HepG2 (cell line): Measurements from ENCODE around the gene MCF2L. TPM values are rescaled to one million over a fixed set of nuclear protein-coding genes. Genes with fewer than 3 reads are reported as not detected.

Source experiments
- ATAC-seq: fragments of 200-7000 bp; cut with Tn5 transposase; 3 replicates; pipeline ENCODE4 v1.9.1; 2020; ENCODE audit warnings: mild to moderate bottlenecking, moderate library complexity
- BruUV-seq: library from RNA; stranded (reverse); fragments of 400-500 nt; replicated peaks from 2 replicates; lab custom pipeline; 2021; lab: Mats Ljungman, UMichigan
- CTCF ChIA-PET: fragments of 300-600 bp; formaldehyde crosslinking; extraction: SDS; loops from one replicate; lab custom pipeline; 2021; ENCODE audit warnings: low total read pairs, inconsistent platforms, low intra/inter-chr PET ratio; lab: Yijun Ruan, JAX
- POLR2A ChIA-PET: fragments of 350-600 bp; sonication (Branson Sonifier 250); formaldehyde crosslinking; loops from one replicate; lab custom pipeline; 2020; ENCODE audit warnings: antibody characterized with exemption, inconsistent platforms; lab: Yijun Ruan, JAX
- DNase-seq: peaks from one replicate; pipeline ENCODE4 v3.0.0-alpha.2; 2015; ENCODE audit warnings: low spot score
- FAIRE-seq: peaks from 3 replicates; lab custom pipeline; 2011; peaks lifted over from hg19 to GRCh38; lab: Jason Lieb, UNC
- H2AFZ ChIP-seq: one replicate; pipeline ENCODE4 v1.6.1; 2011; ENCODE audit warnings: low read length, inconsistent platforms
- H3K27ac ChIP-seq: fragments of 300-600 bp; 3 replicates; pipeline ENCODE4 v1.8.0; 2011; ENCODE audit warnings: mixed run types, mild to moderate bottlenecking, mixed read lengths, low read length, inconsistent platforms; ENCODE audit not compliant: insufficient read depth; ENCODE audit errors: extremely low read length
- H3K27me3 ChIP-seq, 2 experiments: fragments of 200-600 bp in 1 of 2; 2 replicates in 1 of 2; 3 replicates in 1 of 2; pipeline versions ENCODE4 v1.6.0 to v1.8.0; 2011; ENCODE audit warnings: low read length in 2 of 2, mild to moderate bottlenecking in 2 of 2, moderate library complexity in 2 of 2, inconsistent platforms in 1 of 2; ENCODE audit not compliant: insufficient read depth in 2 of 2, control insufficient read depth in 1 of 2
- H3K36me3 ChIP-seq, 2 experiments: fragments of 200-600 bp in 1 of 2; replicated peaks in 1 of 2; 2 replicates in 1 of 2; 3 replicates in 1 of 2; pipeline versions ENCODE4 v1.5.1 to v1.8.0; 2011; ENCODE audit warnings: low read length in 2 of 2, inconsistent platforms in 1 of 2; ENCODE audit not compliant: insufficient read depth in 2 of 2, control insufficient read depth in 1 of 2
- H3K4me1 ChIP-seq: 2 replicates; pipeline ENCODE4 v1.5.1; 2012; ENCODE audit warnings: low read length, inconsistent platforms; ENCODE audit not compliant: insufficient read depth
- H3K4me2 ChIP-seq: 2 replicates; pipeline ENCODE4 v1.6.0; 2011; ENCODE audit warnings: low read depth, low read length, inconsistent platforms
- H3K4me3 ChIP-seq, 3 experiments: fragments of 200-600 bp in 1 of 3; sonication (generic), shearing (Covaris generic) in 1 of 3; replicated peaks in 1 of 3; 2 replicates each; pipeline ENCODE4 v1.5.1; 2011 to 2016; ENCODE audit warnings: low read length in 3 of 3, inconsistent platforms in 2 of 3, low read depth in 2 of 3, mild to moderate bottlenecking in 2 of 3, control low read depth in 1 of 3, mixed read lengths in 1 of 3; ENCODE audit not compliant: insufficient read depth in 1 of 3
- H3K79me2 ChIP-seq: one replicate; pipeline ENCODE4 v1.6.1; 2011; ENCODE audit warnings: low read length, inconsistent platforms; ENCODE audit not compliant: insufficient read depth
- H3K9ac ChIP-seq: 2 replicates; pipeline ENCODE4 v1.6.0; 2011; ENCODE audit warnings: mild to moderate bottlenecking, low read depth, low read length, inconsistent platforms; ENCODE audit not compliant: insufficient read depth
- H3K9me3 ChIP-seq: 2 replicates; pipeline ENCODE4 v1.5.1; 2012; ENCODE audit warnings: mild to moderate bottlenecking, low read length
- H4K20me1 ChIP-seq: 2 replicates; pipeline ENCODE4 v1.6.0; 2011; ENCODE audit warnings: inconsistent platforms, mild to moderate bottlenecking, low read length, moderate library complexity; ENCODE audit not compliant: insufficient read depth
- AGO2 ChIP-seq: fragments of 200-400 bp; formaldehyde crosslinking; optimal IDR thresholded peaks from 2 replicates; pipeline ENCODE3; 2017; ENCODE audit warnings: mild to moderate bottlenecking, low read depth, low read length, moderate library complexity
- CHD2 ChIP-seq: IDR thresholded peaks from 2 replicates; pipeline ENCODE4 v1.6.1; 2011; ENCODE audit warnings: low read depth, low read length, improper control_type of control experiment
- MAZ ChIP-seq, 2 experiments: sonication (generic) in 1 of 2; formaldehyde crosslinking in 1 of 2; IDR thresholded peaks; 2 replicates each; pipeline versions ENCODE4 v1.5.0 to v1.6.1; 2012 to 2020; ENCODE audit warnings: low read depth in 2 of 2, mild to moderate bottlenecking in 2 of 2, borderline replicate concordance in 1 of 2, improper control_type of control experiment in 1 of 2, low read length in 1 of 2, missing genetic modification reagents in 1 of 2, moderate library complexity in 1 of 2
- NR2F1 ChIP-seq, 2 experiments: fragments of 450-650 bp in 1 of 2; formaldehyde crosslinking in 1 of 2; IDR thresholded peaks; 2 replicates each; pipeline versions ENCODE4 v1.5.0 to v1.6.1; 2016 to 2020; ENCODE audit warnings: mild to moderate bottlenecking in 1 of 2, missing compliant biosample characterization in 1 of 2, missing genetic modification reagents in 1 of 2, moderate library complexity in 1 of 2
- PHF5A ChIP-seq: IDR thresholded peaks from one replicate; pipeline ENCODE4 v1.6.1; 2018; ENCODE audit warnings: low read depth, missing genetic modification reagents; ENCODE audit not compliant: unreplicated experiment
- PITX1 ChIP-seq: sonication (generic); formaldehyde crosslinking; IDR thresholded peaks from 2 replicates; pipeline ENCODE4 v1.5.1; 2020; ENCODE audit warnings: mild to moderate bottlenecking, missing genetic modification reagents
- PPARG ChIP-seq: conservative IDR thresholded peaks from 2 replicates; pipeline ENCODE4 v1.6.1; 2016; ENCODE audit warnings: missing biosample characterization, missing genetic modification reagents
- RARG ChIP-seq: sonication (generic); formaldehyde crosslinking; IDR thresholded peaks from 2 replicates; pipeline ENCODE4 v1.4.0; 2020; ENCODE audit warnings: low read depth, mild to moderate bottlenecking, missing genetic modification reagents
- TFDP1 ChIP-seq: IDR thresholded peaks from 2 replicates; pipeline ENCODE4 v1.6.1; 2016; ENCODE audit warnings: missing compliant biosample characterization, missing genetic modification reagents, borderline replicate concordance
- ZNF101 ChIP-seq: sonication (generic); formaldehyde crosslinking; IDR thresholded peaks from 2 replicates; pipeline ENCODE4 v1.4.0; 2020; ENCODE audit warnings: mild to moderate bottlenecking, low read depth, missing genetic modification reagents, borderline replicate concordance
- ZNF382 ChIP-seq: sonication (generic); formaldehyde crosslinking; IDR thresholded peaks from 2 replicates; pipeline ENCODE4 v1.5.0; 2020; ENCODE audit warnings: missing genetic modification reagents, mild to moderate bottlenecking, borderline replicate concordance
- ZNF510 ChIP-seq: sonication (generic); formaldehyde crosslinking; IDR thresholded peaks from 2 replicates; pipeline ENCODE4 v1.4.0; 2020; ENCODE audit warnings: low read depth, mild to moderate bottlenecking, missing genetic modification reagents
- ZNF558 ChIP-seq: sonication (generic); formaldehyde crosslinking; IDR thresholded peaks from 2 replicates; pipeline ENCODE4 v1.9.0; 2022; ENCODE audit warnings: mild to moderate bottlenecking, missing genetic modification reagents, borderline replicate concordance
- ZNF580 ChIP-seq: IDR thresholded peaks from 2 replicates; pipeline ENCODE4 v1.6.1; 2016; ENCODE audit warnings: low read depth, borderline replicate concordance
- ZNF652 ChIP-seq: IDR thresholded peaks from 2 replicates; pipeline ENCODE4 v1.6.1; 2016; ENCODE audit warnings: low read depth, borderline replicate concordance
- ZSCAN12 ChIP-seq: sonication (generic); formaldehyde crosslinking; IDR thresholded peaks from 2 replicates; pipeline ENCODE4 v1.9.0; 2021; ENCODE audit warnings: mild to moderate bottlenecking, missing genetic modification reagents
- WGBS: methylation state at CpG from one replicate; pipeline ENCODE4 v1.1.6; 2017; ENCODE audit warnings: low lambda C conversion rate; 5-methylcytosine and 5-hydroxymethylcytosine counted together
- in situ Hi-C: cut with HindIII; loops from 2 replicates; pipeline ENCODE4 v1.10.0; 2017; ENCODE audit warnings: low pct_unique_long_range_greater_than_20kb; ENCODE audit not compliant: extremely low pct_ligation_motif_present
- intact Hi-C: fragments of 100-400 bp; cut with micrococcal nuclease; formaldehyde crosslinking; loops from one replicate; pipeline ENCODE4 v1.10.0; 2022; ENCODE audit not compliant: unreplicated experiment
- polyA plus RNA-seq, 8 experiments: library from polyadenylated mRNA; depleted of rRNA in 3 of 8; stranded (reverse) in 7 of 8; unstranded in 1 of 8; fragments of >200 nt; fragmentation: Illumina TruSeq in 4 of 8; extraction: Trizol in 4 of 8; gene quantifications; 2 replicates each; pipeline versions ENCODE4 v1.2.1 to v1.2.3, GENCODE V29; 2011 to 2016; ENCODE audit warnings: low read depth in 4 of 8, missing spikeins in 1 of 8, mixed read lengths in 1 of 8; ENCODE audit not compliant: insufficient read depth in 1 of 8
- total RNA-seq, 5 experiments: library from RNA; depleted of rRNA; stranded (reverse); fragments of >200 nt; fragmentation: Illumina TruSeq; extraction: Trizol; gene quantifications; 2 replicates each; pipeline ENCODE4 v1.2.3, GENCODE V29; 2016; ENCODE audit warnings: low read depth in 1 of 5

The MCF2L gene
- total and polyA plus RNA-seq, 2 of the 13 experiments (the other 11 are each of a cell fraction or from before 2014, with no cell fraction given) = 19.4 to 28.4 TPM

GRCh38 chr13:113096052-113096744 lies 127.2 kb downstream of the MCF2L start:
- in situ Hi-C loops (no loop called here), intact Hi-C loops (no loop called here)
- no peaks in the 10 kb centered on the region for H3K27me3 ChIP-seq
- no peaks in the 10 kb centered on the region for H3K9me3 ChIP-seq
- no peaks in the 10 kb centered on the region for H3K4me1 ChIP-seq
- FAIRE-seq (no peak), ATAC-seq (peak; percentile 5), DNase-seq (no peak)
- ChIA-PET CTCF (no interaction called here), POLR2A (interaction anchor here (1.5 kb wide), 1 partner anchor 9 kb away, joined by 4 read pairs; the partner anchor contains the start of gene F7)
- H3K36me3 ChIP-seq = no peaks in the 10 kb centered on the region
- TF ChIP-seq PITX1 (CRISPR knock-in tag) = no peak
- peak; percentile 87 for TF ChIP-seq AGO2
- H4K20me1 ChIP-seq = no peaks in the 10 kb centered on the region
- no TSS peak for BruUV-seq
- no peak overlapping the region for H3K4me2 ChIP-seq
- H3K4me3 ChIP-seq = no peak overlapping the region
- no peak overlapping the region for H3K27ac ChIP-seq
- no peak overlapping the region for H3K9ac ChIP-seq
- no peaks in the 10 kb centered on the region for H3K79me2 ChIP-seq
- 95% methylated on average over 42 of the region's 61 CpGs for WGBS
- H2AFZ ChIP-seq = no peak overlapping the region

GRCh38 chr13:113096745-113097305 lies 127.8 kb downstream of the MCF2L start:
- BruUV-seq = no TSS peak
- H3K79me2 ChIP-seq = no peaks in the 10 kb centered on the region
- no peak for DNase-seq
- ChIA-PET POLR2A (interaction anchor here (1.5 kb wide), 1 partner anchor 8 kb away, joined by 4 read pairs; the partner anchor contains the start of gene F7), CTCF (no interaction called here)
- no peaks in the 10 kb centered on the region for H3K27me3 ChIP-seq
- WGBS = 99% methylated on average over 27 of the region's 52 CpGs
- no peak overlapping the region for H3K4me3 ChIP-seq
- H3K9me3 ChIP-seq = no peaks in the 10 kb centered on the region
- H3K4me1 ChIP-seq = no peaks in the 10 kb centered on the region
- no peak overlapping the region for H3K9ac ChIP-seq
- H3K36me3 ChIP-seq = no peaks in the 10 kb centered on the region
- H3K4me2 ChIP-seq = no peak overlapping the region
- H2AFZ ChIP-seq = no peak overlapping the region
- no peak overlapping the region for H3K27ac ChIP-seq
- no peaks in the 10 kb centered on the region for H4K20me1 ChIP-seq
- FAIRE-seq = no peak
- no peak for ATAC-seq
- in situ Hi-C loops (no loop called here), intact Hi-C loops (no loop called here)
- TF ChIP-seq ZNF652 (no peak), ZNF580 (no peak), MAZ (IDR thresholded peaks at IDR 0.05; ENCODE audit: borderline replicate concordance, low read depth, low read length) (no peak), MAZ (CRISPR knock-in tag; IDR thresholded peaks at IDR 0.05; ENCODE audit: low read depth) (no peak), ZSCAN12 (no peak), RARG (CRISPR knock-in tag) (no peak), ZNF510 (CRISPR knock-in tag) (no peak), PPARG (CRISPR knock-in tag) (no peak), NR2F1 (CRISPR knock-in tag; IDR thresholded peaks at IDR 0.05) (no peak), CHD2 (no peak), ZNF101 (CRISPR knock-in tag) (no peak), TFDP1 (no peak), ZNF382 (CRISPR knock-in tag) (no peak), PHF5A (CRISPR knock-in tag) (no peak), ZNF558 (CRISPR knock-in tag) (no peak)
